Panc1 (cell line): ENCODE measurements around the gene MRGPRD.

Experiments used
- SIN3A ChIP-seq: IDR thresholded peaks from 2 replicates; pipeline ENCODE4 v1.6.1; 2012; ENCODE audit warnings: low read depth, mild to moderate bottlenecking, low read length, moderate library complexity, borderline replicate concordance; ENCODE audit not compliant: insufficient read depth
- TCF7L2 ChIP-seq: IDR thresholded peaks from 2 replicates; pipeline ENCODE4 v1.6.1; 2011; ENCODE audit warnings: mild to moderate bottlenecking, low read depth, low read length, inconsistent platforms
- TF ChIP-seq, protein P1 (sequence below), 2 experiments: IDR thresholded peaks; 2 replicates each; pipeline ENCODE4 v1.6.1; 2011 to 2012; ENCODE audit warnings: low read depth in 2 of 2, control low read depth in 1 of 2, low read length in 1 of 2, mild to moderate bottlenecking in 1 of 2, moderate library complexity in 1 of 2; ENCODE audit not compliant: insufficient read depth in 1 of 2
- TF ChIP-seq, protein P2 (sequence below): fragments of 450-650 bp; IDR thresholded peaks from 2 replicates; pipeline ENCODE4 v1.5.1; 2017; ENCODE audit warnings: mild to moderate bottlenecking

DNA sequence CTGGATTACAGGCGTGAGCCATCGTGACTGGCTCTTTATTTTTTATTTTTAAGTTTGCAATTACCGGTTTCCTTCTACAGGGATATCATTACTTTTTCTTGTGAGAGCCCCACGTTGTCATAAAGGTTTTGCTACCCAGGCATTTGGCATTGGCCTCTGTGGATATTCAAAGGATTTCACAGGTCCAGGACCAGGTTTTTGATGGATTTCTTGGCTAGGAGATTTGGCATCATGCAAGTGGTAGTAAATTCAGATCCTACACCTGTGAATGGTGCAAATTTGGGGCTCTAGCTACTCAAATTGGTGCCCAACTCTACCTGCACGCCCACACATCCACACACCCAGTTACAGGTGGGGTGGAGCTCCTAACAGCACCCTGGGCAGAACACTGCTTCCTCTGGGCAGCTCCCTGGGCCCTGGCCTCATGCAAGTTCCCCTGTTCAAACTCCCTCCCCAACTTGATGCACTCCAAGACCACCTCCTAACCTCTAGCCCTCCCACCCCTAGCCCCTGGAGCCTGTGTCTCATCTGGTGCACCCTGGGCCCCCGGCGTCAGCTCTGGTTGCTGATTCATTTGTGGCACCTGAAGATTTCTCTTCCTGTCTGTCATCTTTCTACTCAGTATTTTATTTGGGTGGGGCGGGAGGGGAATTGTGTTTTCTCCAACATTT lies 9.3 kb upstream of the MRGPRD start:
- TF ChIP-seq, protein P1, sequence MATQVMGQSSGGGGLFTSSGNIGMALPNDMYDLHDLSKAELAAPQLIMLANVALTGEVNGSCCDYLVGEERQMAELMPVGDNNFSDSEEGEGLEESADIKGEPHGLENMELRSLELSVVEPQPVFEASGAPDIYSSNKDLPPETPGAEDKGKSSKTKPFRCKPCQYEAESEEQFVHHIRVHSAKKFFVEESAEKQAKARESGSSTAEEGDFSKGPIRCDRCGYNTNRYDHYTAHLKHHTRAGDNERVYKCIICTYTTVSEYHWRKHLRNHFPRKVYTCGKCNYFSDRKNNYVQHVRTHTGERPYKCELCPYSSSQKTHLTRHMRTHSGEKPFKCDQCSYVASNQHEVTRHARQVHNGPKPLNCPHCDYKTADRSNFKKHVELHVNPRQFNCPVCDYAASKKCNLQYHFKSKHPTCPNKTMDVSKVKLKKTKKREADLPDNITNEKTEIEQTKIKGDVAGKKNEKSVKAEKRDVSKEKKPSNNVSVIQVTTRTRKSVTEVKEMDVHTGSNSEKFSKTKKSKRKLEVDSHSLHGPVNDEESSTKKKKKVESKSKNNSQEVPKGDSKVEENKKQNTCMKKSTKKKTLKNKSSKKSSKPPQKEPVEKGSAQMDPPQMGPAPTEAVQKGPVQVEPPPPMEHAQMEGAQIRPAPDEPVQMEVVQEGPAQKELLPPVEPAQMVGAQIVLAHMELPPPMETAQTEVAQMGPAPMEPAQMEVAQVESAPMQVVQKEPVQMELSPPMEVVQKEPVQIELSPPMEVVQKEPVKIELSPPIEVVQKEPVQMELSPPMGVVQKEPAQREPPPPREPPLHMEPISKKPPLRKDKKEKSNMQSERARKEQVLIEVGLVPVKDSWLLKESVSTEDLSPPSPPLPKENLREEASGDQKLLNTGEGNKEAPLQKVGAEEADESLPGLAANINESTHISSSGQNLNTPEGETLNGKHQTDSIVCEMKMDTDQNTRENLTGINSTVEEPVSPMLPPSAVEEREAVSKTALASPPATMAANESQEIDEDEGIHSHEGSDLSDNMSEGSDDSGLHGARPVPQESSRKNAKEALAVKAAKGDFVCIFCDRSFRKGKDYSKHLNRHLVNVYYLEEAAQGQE (IDR thresholded peaks at IDR 0.05; ENCODE audit: insufficient read depth in 1 of 2, low read depth in 2 of 2, low read length in 1 of 2): no peak
- TF ChIP-seq, protein P2, sequence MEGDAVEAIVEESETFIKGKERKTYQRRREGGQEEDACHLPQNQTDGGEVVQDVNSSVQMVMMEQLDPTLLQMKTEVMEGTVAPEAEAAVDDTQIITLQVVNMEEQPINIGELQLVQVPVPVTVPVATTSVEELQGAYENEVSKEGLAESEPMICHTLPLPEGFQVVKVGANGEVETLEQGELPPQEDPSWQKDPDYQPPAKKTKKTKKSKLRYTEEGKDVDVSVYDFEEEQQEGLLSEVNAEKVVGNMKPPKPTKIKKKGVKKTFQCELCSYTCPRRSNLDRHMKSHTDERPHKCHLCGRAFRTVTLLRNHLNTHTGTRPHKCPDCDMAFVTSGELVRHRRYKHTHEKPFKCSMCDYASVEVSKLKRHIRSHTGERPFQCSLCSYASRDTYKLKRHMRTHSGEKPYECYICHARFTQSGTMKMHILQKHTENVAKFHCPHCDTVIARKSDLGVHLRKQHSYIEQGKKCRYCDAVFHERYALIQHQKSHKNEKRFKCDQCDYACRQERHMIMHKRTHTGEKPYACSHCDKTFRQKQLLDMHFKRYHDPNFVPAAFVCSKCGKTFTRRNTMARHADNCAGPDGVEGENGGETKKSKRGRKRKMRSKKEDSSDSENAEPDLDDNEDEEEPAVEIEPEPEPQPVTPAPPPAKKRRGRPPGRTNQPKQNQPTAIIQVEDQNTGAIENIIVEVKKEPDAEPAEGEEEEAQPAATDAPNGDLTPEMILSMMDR: no peak
- no peak for TF ChIP-seq TCF7L2
- no peak for TF ChIP-seq SIN3A
